A549 (cell line): ENCODE results near the gene ZCCHC24. TPM values are rescaled to one million over a fixed set of nuclear protein-coding genes. Genes with fewer than 3 reads are reported as not detected.

ENCODE experiments used
- ATAC-seq, 2 experiments: fragments of 200-7000 bp in 1 of 2; fragments of >200 bp in 1 of 2; cut with Nextera tagmentation in 1 of 2; cut with Tn5 transposase in 1 of 2; 3 replicates each; pipeline versions ENCODE4 v1.8.0 to v1.9.1; 2018 to 2020; ENCODE audit warnings: mild to moderate bottlenecking in 1 of 2, moderate library complexity in 1 of 2
- CTCF ChIA-PET: fragments of 300-600 bp; sonication (Branson Sonifier 250); formaldehyde crosslinking; extraction: SDS; loops from one replicate; lab custom pipeline; 2021; ENCODE audit warnings: antibody characterized with exemption, inconsistent platforms; lab: Yijun Ruan, JAX
- POLR2A ChIA-PET: fragments of 350-600 bp; formaldehyde crosslinking; extraction: SDS; loops from one replicate; lab custom pipeline; 2021; ENCODE audit warnings: antibody characterized with exemption, inconsistent platforms; lab: Yijun Ruan, JAX
- DNase-seq, 2 experiments: peaks; one replicate each; pipeline versions ENCODE4 v3.0.0 to v3.0.0-alpha.2; 2011 to 2016; ENCODE audit warnings: low read depth in 1 of 2, low spot score in 1 of 2
- FAIRE-seq: peaks from 2 replicates; lab custom pipeline; 2011; peaks lifted over from hg19 to GRCh38; lab: Jason Lieb, UNC
- H3K27ac ChIP-seq, 2 experiments: fragments of >200 bp; sonication (Bioruptor Twin); formaldehyde crosslinking; 3 replicates each; pipeline ENCODE4 v1.5.1; 2016 to 2017
- H3K4me1 ChIP-seq: fragments of >200 bp; sonication (Bioruptor Twin); formaldehyde crosslinking; 3 replicates; pipeline ENCODE4 v1.6.1; 2016
- H3K4me2 ChIP-seq: fragments of >200 bp; sonication (Bioruptor Twin); formaldehyde crosslinking; 3 replicates; pipeline ENCODE4 v1.6.1; 2016
- H3K4me3 ChIP-seq: fragments of >200 bp; sonication (Bioruptor Twin); formaldehyde crosslinking; 3 replicates; pipeline ENCODE4 v1.5.1; 2016
- H3K9me3 ChIP-seq: fragments of >200 bp; sonication (Bioruptor Twin); formaldehyde crosslinking; 3 replicates; pipeline ENCODE4 v1.6.1; 2016
- CBX2 ChIP-seq: fragments of 200-600 bp; sonication (generic); IDR thresholded peaks from 2 replicates; pipeline ENCODE4 v1.6.1; 2016; ENCODE audit warnings: low read depth, mild to moderate bottlenecking, borderline replicate concordance
- CBX8 ChIP-seq: fragments of 200-600 bp; sonication (generic); IDR thresholded peaks from 2 replicates; pipeline ENCODE4 v1.6.1; 2016
- CEBPB ChIP-seq, 2 experiments: fragments of >200 bp in 1 of 2; sonication (Bioruptor Twin) in 1 of 2; formaldehyde crosslinking in 1 of 2; IDR thresholded peaks; 2 replicates each; pipeline ENCODE4 v1.6.1; 2012 to 2016
- CHD4 ChIP-seq: fragments of 200-600 bp; sonication (generic); IDR thresholded peaks from 2 replicates; pipeline ENCODE4 v1.6.1; 2016; ENCODE audit warnings: antibody characterized with exemption, mild to moderate bottlenecking, borderline replicate concordance
- ESRRA ChIP-seq: fragments of 150-350 bp; IDR thresholded peaks from 2 replicates; pipeline ENCODE4 v1.6.1; 2014; ENCODE audit warnings: mild to moderate bottlenecking, low read length, borderline replicate concordance
- FOSL2 ChIP-seq, 2 experiments: fragments of 450-650 bp in 1 of 2; fragments of >200 bp in 1 of 2; sonication (Bioruptor Twin) in 1 of 2; formaldehyde crosslinking; IDR thresholded peaks; 2 replicates each; pipeline versions ENCODE4 v1.5.0 to v1.6.1; 2016 to 2020; ENCODE audit warnings: mild to moderate bottlenecking in 1 of 2, moderate library complexity in 1 of 2
- FOXS1 ChIP-seq: fragments of 250-450 bp; sonication (Bioruptor Pico); IDR thresholded peaks from 2 replicates; pipeline ENCODE4 v1.5.0; 2020; ENCODE audit warnings: mild to moderate bottlenecking, moderate library complexity
- HDAC2 ChIP-seq: fragments of 200-600 bp; sonication (generic); IDR thresholded peaks from 2 replicates; pipeline ENCODE4 v1.6.1; 2016
- HEYL ChIP-seq: fragments of 250-450 bp; sonication (Bioruptor Pico); IDR thresholded peaks from 2 replicates; pipeline ENCODE4 v1.8.0; 2021; ENCODE audit warnings: mild to moderate bottlenecking, moderate library complexity
- HOXA7 ChIP-seq: fragments of 250-450 bp; sonication (Bioruptor Pico); IDR thresholded peaks from 2 replicates; pipeline ENCODE4 v1.5.0; 2020; ENCODE audit warnings: mild to moderate bottlenecking, moderate library complexity
- HOXB5 ChIP-seq: fragments of 250-450 bp; sonication (Bioruptor Pico); IDR thresholded peaks from 2 replicates; pipeline ENCODE4 v1.5.0; 2020; ENCODE audit warnings: mild to moderate bottlenecking, moderate library complexity
- KDM1A ChIP-seq: fragments of 200-600 bp; sonication (generic); IDR thresholded peaks from 2 replicates; pipeline ENCODE4 v1.6.1; 2016; ENCODE audit warnings: low read depth, mild to moderate bottlenecking
- MAZ ChIP-seq: fragments of 150-350 bp; IDR thresholded peaks from 2 replicates; pipeline ENCODE4 v1.6.1; 2014; ENCODE audit warnings: antibody characterized with exemption, low read depth, low read length, borderline replicate concordance
- NR3C1 ChIP-seq: fragments of >200 bp; sonication (Bioruptor Twin); formaldehyde crosslinking; IDR thresholded peaks from 3 replicates; pipeline ENCODE4 v1.6.1; 2017
- POLR2A ChIP-seq: IDR thresholded peaks from 2 replicates; pipeline ENCODE4 v1.6.1; 2012; ENCODE audit warnings: mild to moderate bottlenecking, low read length
- RFX5 ChIP-seq: fragments of 450-650 bp; IDR thresholded peaks from 2 replicates; pipeline ENCODE4 v1.7.1; 2014; ENCODE audit warnings: antibody characterized with exemption, mild to moderate bottlenecking, moderate library complexity
- RNF2 ChIP-seq: fragments of 200-600 bp; sonication (generic); IDR thresholded peaks from 2 replicates; pipeline ENCODE4 v1.6.1; 2016; ENCODE audit warnings: low read depth, mild to moderate bottlenecking, antibody characterized with exemption, moderate library complexity, borderline replicate concordance
- ZSCAN20 ChIP-seq: fragments of 250-450 bp; sonication (Bioruptor Pico); IDR thresholded peaks from 2 replicates; pipeline ENCODE4 v1.8.0; 2022; ENCODE audit warnings: mild to moderate bottlenecking, moderate library complexity
- WGBS: methylation state at CpG from one replicate; pipeline ENCODE4 v1.1.6; 2017; ENCODE audit errors: missing lambda C conversion rate; 5-methylcytosine and 5-hydroxymethylcytosine counted together
- polyA plus RNA-seq, 4 experiments: library from polyadenylated mRNA; depleted of rRNA in 3 of 4; stranded (reverse); fragments of >200 nt; fragmentation: RNase III in 1 of 4; extraction: RNeasy Plus Mini Kit Qiagen cat#74134 plus additional on column Dnase treatment in 1 of 4; gene quantifications; 2 replicates in 3 of 4; 3 replicates in 1 of 4; pipeline ENCODE4 v1.2.3, GENCODE V29; 2011 to 2017
- TF ChIP-seq, protein P1 (sequence below): fragments of 250-450 bp; sonication (Bioruptor Pico); IDR thresholded peaks from 2 replicates; pipeline ENCODE4 v1.5.0; 2020; ENCODE audit warnings: low read depth, mild to moderate bottlenecking, moderate library complexity
- TF ChIP-seq, protein P2 (sequence below): fragments of 450-650 bp; IDR thresholded peaks from 2 replicates; pipeline ENCODE4 v1.6.1; 2014; ENCODE audit warnings: antibody characterized with exemption
- TF ChIP-seq, protein P3 (sequence below): IDR thresholded peaks from 2 replicates; pipeline ENCODE4 v1.6.1; 2012

The ZCCHC24 gene
- polyA plus RNA-seq, 2 of the 4 experiments (the other 2 are of a cell fraction), result 2.4 to 4.2 TPM

DNA sequence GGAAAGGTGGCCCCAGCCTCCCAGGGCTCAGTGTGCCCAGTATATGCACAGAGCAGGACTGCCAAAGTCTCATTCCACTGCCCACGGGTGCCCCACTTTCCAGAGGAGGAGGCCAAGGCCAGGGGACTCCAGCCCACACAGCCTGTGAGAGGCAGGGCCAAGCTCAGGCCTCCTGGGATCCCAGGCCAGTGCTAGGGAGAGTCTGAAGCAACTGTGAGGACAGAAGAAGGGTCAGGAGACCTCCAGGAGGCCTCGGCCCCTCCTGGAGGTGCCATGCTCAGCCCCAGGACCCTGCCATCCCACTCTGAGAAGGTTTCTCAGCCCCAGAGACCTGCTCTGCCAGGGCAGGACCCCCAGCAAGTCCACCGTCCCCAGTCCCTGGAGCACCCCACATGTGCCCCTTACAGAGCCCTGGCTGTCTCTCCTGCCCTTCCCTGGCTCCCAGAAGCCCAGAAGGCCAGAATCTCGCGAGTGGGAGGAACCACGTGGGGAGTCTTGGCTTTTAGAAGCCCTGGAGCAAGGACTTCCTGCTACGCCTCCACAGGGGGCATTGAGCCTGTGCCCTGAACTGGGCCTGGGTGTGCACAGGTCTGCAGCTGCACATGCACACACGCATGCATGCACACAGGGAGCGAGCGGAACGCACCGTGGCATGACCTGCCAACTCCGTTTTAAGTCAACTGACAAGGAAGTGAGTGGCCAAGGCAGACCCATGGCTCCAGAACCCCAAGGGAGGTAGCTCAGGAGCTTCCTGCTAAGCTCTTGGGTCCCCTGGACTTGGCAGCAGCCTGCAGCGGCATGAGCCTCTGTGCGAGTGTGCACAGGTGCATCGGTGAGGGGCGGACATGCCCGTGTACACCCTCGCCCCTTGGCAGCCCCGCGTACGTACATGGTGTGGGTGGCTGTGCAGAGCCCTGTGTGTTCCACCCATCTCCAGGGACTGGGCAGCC, 33.6 kb downstream of the ZCCHC24 start:
- ChIA-PET POLR2A (no interaction called here), CTCF (interaction anchor here (0.6 to 1.7 kb wide), 2 partner anchors 46 to 91 kb away, joined by 3 to 4 read pairs; no protein-coding TSS in a partner anchor)
- no peak overlapping the region for H3K4me3 ChIP-seq
- H3K4me2 ChIP-seq, result no peak overlapping the region
- H3K4me1 ChIP-seq, result no peaks in the 10 kb centered on the region
- no peak for TF ChIP-seq HDAC2
- no peak for TF ChIP-seq HOXA7
- no peak for TF ChIP-seq ESRRA
- no peak overlapping the region for H3K27ac ChIP-seq
- ATAC-seq (no peak), DNase-seq (no peak), FAIRE-seq (no peak)
- no peaks in the 10 kb centered on the region for H3K9me3 ChIP-seq
- 81% methylated on average over 11 of the region's 22 CpGs for WGBS

DNA sequence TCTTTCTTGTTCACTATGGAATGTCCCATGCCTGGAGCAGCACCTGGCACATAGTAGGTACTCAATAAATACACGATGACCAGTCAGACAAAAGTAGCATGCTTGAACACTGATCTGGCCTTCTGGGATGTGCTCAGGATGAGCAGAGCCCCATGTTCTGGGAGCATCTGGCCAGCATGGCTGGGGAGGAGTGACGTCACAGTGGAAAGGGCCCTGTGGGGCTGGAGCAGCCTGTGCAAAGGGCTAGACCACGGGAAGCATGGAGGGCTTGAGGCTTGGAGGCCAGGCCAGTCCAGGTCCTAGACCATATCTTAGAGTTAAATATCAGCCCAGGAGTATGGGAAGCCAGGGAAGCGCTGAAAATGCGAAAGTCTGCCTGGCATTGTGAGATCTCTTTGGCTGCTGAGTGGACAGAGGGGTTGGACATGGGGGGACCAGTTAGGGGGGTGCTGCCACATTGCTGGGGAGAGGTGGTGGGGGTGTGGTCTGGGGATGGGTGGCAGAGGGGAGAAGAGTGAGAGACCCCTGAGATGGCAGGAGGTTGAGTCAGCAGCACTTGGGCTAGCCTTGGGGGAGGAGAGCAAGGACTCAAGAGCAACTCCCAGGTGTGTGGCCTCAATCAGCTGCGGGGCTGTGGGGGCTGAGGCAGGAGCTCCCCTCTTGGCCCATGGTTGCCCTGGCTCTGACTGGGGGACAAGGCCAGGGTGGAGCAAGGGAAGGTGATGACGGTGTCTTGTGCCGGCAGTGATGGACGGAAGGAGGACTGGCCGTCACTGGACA, 34.9 kb downstream of the ZCCHC24 start:
- Histone ChIP-seq H3K9me3 (no peaks in the 10 kb centered on the region), H3K4me1 (no peaks in the 10 kb centered on the region), H3K4me2 (no peak overlapping the region)
- POLR2A ChIA-PET, result no interaction called here
- DNase-seq, result no peak
- TF ChIP-seq, protein P1, sequence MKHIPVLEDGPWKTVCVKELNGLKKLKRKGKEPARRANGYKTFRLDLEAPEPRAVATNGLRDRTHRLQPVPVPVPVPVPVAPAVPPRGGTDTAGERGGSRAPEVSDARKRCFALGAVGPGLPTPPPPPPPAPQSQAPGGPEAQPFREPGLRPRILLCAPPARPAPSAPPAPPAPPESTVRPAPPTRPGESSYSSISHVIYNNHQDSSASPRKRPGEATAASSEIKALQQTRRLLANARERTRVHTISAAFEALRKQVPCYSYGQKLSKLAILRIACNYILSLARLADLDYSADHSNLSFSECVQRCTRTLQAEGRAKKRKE, result no peak
- TF ChIP-seq, protein P2, sequence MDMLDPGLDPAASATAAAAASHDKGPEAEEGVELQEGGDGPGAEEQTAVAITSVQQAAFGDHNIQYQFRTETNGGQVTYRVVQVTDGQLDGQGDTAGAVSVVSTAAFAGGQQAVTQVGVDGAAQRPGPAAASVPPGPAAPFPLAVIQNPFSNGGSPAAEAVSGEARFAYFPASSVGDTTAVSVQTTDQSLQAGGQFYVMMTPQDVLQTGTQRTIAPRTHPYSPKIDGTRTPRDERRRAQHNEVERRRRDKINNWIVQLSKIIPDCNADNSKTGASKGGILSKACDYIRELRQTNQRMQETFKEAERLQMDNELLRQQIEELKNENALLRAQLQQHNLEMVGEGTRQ, result no peak
- TF ChIP-seq HOXB5 (CRISPR knock-in tag), result no peak
- TF ChIP-seq FOSL2 (IDR thresholded peaks at IDR 0.05), result no peak
- no peak for TF ChIP-seq FOSL2 (CRISPR knock-in tag; IDR thresholded peaks at IDR 0.05)
- TF ChIP-seq FOXS1 (CRISPR knock-in tag), result no peak
- no peak for TF ChIP-seq CBX8
- no peak for TF ChIP-seq HEYL (CRISPR knock-in tag)
- TF ChIP-seq, all 56 proteins: peak for 0
- WGBS, result 77% methylated on average over 10 of the region's 10 CpGs
- Histone ChIP-seq H3K27ac (no peak overlapping the region), H3K4me3 (no peak overlapping the region)
- FAIRE-seq (no peak), ATAC-seq (no peak)
- CTCF ChIA-PET, result interaction anchor here (0.6 to 1.1 kb wide), 2 partner anchors 36 to 57 kb away, joined by 3 read pairs; no protein-coding TSS in a partner anchor

DNA sequence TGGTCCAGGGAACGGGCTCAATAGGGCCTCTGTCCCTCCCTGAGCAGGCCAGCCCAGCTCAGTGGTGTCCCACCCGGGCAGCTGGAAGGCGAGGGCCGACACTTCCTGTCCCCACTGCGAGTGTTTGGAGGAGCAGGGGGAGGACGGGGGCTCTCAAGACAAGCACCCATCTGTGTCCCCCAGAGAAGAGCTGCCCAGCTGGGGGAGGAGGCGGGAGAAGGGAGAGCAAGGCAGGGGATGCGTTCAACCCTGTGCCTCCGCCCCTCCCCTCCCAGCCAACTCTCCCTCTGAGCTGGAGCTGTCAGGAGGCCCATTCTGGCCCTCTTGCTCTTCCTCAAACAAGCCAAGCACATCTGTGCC, 35.7 kb downstream of the ZCCHC24 start:
- TF ChIP-seq CBX8, result no peak
- TF ChIP-seq ZSCAN20 (CRISPR knock-in tag), result no peak
- no peak for TF ChIP-seq ESRRA
- TF ChIP-seq, protein P3, sequence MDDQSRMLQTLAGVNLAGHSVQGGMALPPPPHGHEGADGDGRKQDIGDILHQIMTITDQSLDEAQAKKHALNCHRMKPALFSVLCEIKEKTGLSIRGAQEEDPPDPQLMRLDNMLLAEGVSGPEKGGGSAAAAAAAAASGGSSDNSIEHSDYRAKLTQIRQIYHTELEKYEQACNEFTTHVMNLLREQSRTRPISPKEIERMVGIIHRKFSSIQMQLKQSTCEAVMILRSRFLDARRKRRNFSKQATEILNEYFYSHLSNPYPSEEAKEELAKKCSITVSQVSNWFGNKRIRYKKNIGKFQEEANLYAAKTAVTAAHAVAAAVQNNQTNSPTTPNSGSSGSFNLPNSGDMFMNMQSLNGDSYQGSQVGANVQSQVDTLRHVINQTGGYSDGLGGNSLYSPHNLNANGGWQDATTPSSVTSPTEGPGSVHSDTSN, result no peak
- no peak for TF ChIP-seq CBX2
- no peak for TF ChIP-seq RFX5
- no peak for TF ChIP-seq POLR2A
- TF ChIP-seq NR3C1, result no peak
- no peak for TF ChIP-seq CHD4
- no peak for TF ChIP-seq RNF2
- TF ChIP-seq KDM1A, result no peak
- no peak for TF ChIP-seq CEBPB (IDR thresholded peaks at IDR 0.05)
- no peak for TF ChIP-seq MAZ
- Histone ChIP-seq H3K4me3 (no peak overlapping the region), H3K9me3 (no peaks in the 10 kb centered on the region), H3K4me2 (no peak overlapping the region), H3K27ac (no peak overlapping the region), H3K4me1 (no peaks in the 10 kb centered on the region)
- POLR2A ChIA-PET, result no interaction called here
- WGBS, result 84% methylated on average over 5 of the region's 9 CpGs
- no peak for FAIRE-seq
- ATAC-seq, result no peak
- CTCF ChIA-PET, result interaction anchor here (0.6 to 1.1 kb wide), 2 partner anchors 35 to 58 kb away, joined by 3 read pairs; no protein-coding TSS in a partner anchor
- no peak for DNase-seq
